C4-2B (cell line): Measurements from ENCODE around the gene SLC38A3.

Experiments
- ZFX ChIP-seq: fragments of 450-650 bp; IDR thresholded peaks from 2 replicates; pipeline ENCODE4 v1.6.1; 2017
- TF ChIP-seq, protein P1 (sequence below): fragments of 450-650 bp; conservative IDR thresholded peaks from 2 replicates; pipeline ENCODE4 v1.5.1; 2017; ENCODE audit warnings: mild to moderate bottlenecking

DNA sequence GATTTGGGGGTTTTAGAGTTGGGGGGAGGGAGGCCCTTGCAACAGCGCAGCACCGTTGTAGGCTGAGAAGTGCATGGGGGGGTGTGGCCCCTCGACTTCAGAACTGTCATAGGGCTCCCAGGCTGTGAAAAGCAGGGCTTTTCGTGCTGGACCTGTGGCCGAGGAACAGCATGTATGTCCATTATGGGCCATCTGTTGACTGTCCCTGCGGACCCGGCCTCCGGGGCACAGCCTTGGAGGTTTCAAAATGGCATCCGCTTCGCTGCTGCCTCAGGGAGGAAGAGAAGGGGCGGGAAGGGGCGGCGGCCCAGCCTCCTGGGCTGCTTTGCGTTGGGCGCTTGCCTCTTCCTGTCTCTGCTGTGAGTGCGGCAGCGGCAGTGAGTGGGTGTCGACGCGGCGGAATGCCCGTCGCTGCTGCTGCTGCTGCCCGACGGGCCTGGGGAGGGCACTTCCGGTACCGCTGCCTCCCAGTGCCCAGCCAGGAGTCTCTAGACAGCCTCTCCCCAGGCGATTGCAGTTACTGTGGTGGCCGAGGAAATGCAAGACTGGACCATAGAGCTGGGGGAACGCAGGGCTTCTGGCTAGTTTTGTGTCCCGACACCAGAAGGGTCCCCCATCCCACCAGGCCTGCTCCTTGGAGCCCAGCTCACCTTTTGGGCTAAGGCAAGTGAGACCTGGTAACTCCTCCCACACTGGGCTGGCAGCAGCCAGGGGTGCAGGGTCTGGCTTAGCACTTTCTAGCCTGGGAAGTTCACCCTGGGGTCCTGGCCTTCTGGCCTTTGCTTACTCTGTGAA is 32.9 kb downstream of the SLC38A3 start:
- TF ChIP-seq, protein P1, sequence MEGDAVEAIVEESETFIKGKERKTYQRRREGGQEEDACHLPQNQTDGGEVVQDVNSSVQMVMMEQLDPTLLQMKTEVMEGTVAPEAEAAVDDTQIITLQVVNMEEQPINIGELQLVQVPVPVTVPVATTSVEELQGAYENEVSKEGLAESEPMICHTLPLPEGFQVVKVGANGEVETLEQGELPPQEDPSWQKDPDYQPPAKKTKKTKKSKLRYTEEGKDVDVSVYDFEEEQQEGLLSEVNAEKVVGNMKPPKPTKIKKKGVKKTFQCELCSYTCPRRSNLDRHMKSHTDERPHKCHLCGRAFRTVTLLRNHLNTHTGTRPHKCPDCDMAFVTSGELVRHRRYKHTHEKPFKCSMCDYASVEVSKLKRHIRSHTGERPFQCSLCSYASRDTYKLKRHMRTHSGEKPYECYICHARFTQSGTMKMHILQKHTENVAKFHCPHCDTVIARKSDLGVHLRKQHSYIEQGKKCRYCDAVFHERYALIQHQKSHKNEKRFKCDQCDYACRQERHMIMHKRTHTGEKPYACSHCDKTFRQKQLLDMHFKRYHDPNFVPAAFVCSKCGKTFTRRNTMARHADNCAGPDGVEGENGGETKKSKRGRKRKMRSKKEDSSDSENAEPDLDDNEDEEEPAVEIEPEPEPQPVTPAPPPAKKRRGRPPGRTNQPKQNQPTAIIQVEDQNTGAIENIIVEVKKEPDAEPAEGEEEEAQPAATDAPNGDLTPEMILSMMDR = no peak
- no peak for TF ChIP-seq ZFX
